Fibroblast of skin of right biceps (primary cell): ENCODE results near the gene MTMR1.
A peak's percentile ranks its signal among the peaks of the same experiment; 100 is the strongest.

Experiments used
- DNase-seq: peaks from one replicate; pipeline ENCODE4 v3.0.0-alpha.2; 2013

MTMR1 gene

GRCh38 chrX:150697641-150698040 is 4.4 kb downstream of the MTMR1 start:
- no peak for DNase-seq

- no peak for DNase-seq
These were observed 5.8 kb downstream of the MTMR1 start for GRCh38 chrX:150698981-150699380.

DNA sequence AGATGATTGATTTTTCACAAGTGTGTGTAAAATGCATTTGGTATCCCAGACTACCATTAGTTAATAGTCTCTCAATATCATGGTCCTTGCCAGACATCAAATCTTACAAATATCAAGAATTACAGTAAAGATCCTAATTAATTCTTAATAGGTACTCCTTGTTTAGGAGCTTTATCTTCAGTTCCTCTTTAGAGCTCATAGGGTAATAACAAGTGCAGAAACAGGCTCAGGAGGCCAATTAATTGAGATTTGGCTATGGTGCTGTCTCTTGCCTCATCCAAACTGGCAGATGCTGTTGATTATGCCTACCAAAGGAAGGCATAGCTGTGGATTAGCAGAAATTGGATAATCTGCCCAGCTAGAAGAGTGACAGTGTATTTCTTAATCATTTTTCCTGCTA is 6.9 kb downstream of the MTMR1 start:
- DNase-seq, result no peak

GRCh38 chrX:150701377-150701776 is 8.2 kb downstream of the MTMR1 start:
- DNase-seq, result no peak

DNA sequence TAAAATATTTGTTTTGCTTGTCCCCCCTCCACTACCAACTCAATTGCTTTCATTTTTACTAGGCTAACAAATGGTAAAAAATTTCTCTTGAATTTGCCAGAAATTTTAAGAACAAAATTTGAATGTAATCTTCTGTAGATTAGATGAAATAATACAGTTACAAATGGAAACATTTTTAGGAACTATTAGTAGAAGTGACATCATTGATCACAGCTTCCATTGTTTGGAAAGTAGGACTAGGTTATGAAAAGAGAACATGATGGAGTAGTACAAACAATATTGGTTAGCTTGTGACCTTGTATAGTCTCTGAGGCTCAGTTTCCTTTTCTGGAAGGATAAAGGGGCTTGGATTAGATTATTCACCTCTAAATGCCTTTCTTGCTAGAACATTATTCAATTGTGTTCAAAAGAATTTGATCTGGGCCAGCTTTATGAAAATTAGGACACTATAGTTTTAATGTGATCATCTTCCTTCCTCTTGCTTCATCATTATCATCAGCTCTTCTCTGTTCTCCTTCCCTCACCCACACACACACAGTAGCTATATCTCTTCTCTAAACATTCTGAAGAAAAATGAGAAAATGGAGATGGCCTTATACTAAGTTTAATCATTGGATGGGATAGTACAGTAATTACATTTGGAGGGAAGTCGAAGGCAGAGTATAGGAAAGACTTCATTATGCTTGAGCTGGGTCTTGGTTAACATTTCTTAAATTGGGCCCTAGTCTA is 9.9 kb downstream of the MTMR1 start:
- DNase-seq, result no peak

DNA sequence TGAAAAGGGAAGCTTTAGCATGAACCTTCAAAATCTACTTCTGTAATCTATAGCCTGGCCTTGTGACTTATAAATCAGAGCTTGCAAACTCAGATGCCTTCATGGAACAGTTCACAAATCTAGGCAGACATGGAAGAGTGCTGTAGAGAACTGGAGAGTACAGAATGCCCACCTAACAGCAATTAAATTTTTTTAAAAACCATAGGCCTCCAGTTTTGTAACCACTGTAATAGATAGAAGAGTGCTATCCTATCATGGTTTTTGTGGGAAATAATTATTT is 10.4 kb downstream of the MTMR1 start:
- DNase-seq, result no peak

DNA sequence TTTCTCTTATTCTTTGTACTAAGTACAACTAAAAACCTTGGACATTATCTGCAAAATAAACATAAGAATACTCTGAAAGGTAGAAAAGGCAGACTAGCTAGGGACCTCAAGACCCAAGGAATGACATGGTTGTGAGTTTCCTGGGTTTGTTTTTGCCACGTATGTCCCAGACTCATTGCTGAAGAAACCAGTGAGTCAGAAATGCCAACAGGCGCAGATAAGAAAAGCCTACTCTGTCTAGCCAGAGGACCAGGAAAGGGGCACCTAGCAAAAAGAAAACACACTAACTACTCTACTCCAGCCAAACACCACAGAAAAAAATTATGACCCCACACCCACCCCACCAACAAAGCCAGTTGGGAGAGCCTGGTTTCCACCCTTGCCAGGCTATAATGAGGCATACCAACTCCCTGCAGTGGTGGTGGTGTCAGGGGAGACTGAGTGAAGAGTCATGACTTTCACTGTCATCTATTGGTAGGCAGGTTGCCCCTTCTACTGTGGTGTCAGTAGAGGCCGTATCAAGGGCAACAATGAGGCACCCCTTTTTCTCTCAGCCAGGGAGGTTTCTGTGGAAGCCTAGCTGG is 10.9 kb downstream of the MTMR1 start:
- no peak for DNase-seq

- no peak for DNase-seq
These were observed 19.4 kb downstream of the MTMR1 start for GRCh38 chrX:150712619-150713018.

GRCh38 chrX:150715184-150715583 is 22.0 kb downstream of the MTMR1 start:
- DNase-seq, result no peak

DNA sequence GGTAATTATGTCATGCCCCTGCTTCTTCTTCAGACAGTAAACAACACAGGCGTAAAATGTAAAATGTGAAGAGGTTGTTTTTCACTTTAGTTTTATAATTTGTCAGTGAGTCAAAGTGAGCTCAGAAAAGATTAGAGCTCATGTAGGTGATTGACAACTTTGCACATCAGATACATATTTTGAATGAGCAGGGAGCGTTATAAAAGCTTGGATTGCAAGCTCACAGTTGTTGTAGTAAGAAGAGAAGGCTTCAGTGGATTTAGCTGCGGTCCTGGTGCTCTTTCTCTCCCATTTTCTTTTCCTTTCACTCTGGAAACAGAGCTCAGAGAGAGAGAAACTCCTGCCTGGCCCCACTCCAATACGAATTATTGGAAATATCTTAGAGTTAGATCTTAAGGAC is 26.4 kb downstream of the MTMR1 start:
- no peak for DNase-seq

GRCh38 chrX:150729956-150730355 is 36.8 kb downstream of the MTMR1 start:
- DNase-seq, result no peak

DNA sequence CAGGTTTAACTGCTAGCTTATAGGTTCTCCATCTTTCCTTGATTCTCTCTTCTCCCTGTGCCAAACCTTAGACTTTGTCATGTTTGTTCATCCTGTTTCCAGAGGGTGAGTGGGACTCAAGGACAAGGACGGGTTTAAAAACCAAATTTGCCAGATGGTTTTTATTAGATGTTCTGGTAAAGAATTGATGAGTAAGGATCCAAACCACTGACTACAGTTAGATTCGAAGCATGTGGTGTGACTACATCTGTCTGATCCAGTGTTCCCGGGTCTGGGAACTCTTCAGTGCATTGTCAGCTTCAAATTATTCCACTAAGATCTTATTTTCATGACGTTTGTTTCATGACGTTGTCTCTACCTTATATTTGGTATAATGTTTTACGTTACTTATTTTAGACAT is 37.5 kb downstream of the MTMR1 start:
- DNase-seq, result peak; percentile 77

GRCh38 chrX:150731795-150732194 is 38.6 kb downstream of the MTMR1 start:
- DNase-seq, result peak; percentile 86

DNA sequence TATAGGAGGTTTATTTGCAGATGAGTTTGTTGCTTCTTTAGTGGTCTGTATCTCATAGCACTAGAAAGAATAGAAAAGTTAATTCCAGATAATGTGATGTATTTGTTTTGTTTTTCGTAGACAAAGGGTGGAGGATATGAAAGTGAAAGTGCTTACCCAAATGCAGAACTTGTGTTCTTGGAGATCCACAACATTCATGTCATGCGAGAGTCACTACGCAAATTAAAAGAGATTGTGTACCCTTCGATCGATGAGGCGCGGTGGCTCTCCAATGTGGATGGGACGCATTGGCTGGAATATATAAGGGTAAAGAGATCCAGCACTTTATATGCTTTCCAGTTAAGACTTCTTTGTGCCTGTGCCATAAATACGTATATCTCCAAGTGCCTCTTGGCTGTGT is 43.3 kb downstream of the MTMR1 start:
- DNase-seq, result no peak

- no peak for DNase-seq
These were observed 58.9 kb downstream of the MTMR1 start for GRCh38 chrX:150752124-150752523.

GRCh38 chrX:150753357-150753756 is 60.2 kb downstream of the MTMR1 start:
- no peak for DNase-seq

DNA sequence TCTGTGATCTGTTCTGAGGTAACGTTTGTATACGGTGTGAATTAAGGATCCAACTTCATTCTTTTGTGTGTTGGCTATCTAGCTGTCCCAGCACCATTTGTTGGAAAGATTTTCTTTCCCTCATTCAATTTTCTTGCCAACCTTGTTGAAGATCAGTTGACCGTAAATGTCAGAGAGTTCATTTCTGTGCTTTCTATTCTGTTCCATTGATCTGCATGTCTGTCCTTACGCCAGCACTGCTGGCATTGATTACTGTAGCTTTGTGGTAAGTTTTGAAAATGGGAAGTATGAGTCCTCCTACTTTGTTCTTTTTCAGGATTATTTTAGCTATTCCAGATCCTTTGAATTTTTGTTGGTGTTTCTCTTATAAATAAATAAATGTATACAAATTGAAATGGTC is 60.8 kb downstream of the MTMR1 start:
- no peak for DNase-seq

DNA sequence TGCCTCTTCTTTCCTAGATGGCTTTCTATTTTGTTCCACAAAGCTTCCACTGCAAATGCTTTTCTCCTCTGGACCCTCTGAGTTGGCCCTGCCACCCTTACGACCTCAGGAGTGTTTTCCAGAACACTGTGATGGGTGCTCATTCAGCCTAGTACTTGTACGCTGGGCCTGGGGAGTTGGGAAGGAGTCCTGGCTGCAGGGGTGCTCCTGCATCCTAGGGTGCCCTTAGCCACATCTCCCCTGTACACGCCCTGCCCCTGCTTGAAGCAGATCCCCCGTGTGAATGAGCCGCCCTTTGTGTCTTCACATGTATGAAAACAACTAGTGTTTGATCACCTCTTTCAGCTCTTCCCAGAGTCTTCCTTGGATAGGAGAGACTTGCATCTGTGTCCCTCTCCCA is 64.2 kb downstream of the MTMR1 start:
- DNase-seq, result no peak

- DNase-seq, result no peak
These were observed 66.6 kb downstream of the MTMR1 start for GRCh38 chrX:150759568-150760416.

DNA sequence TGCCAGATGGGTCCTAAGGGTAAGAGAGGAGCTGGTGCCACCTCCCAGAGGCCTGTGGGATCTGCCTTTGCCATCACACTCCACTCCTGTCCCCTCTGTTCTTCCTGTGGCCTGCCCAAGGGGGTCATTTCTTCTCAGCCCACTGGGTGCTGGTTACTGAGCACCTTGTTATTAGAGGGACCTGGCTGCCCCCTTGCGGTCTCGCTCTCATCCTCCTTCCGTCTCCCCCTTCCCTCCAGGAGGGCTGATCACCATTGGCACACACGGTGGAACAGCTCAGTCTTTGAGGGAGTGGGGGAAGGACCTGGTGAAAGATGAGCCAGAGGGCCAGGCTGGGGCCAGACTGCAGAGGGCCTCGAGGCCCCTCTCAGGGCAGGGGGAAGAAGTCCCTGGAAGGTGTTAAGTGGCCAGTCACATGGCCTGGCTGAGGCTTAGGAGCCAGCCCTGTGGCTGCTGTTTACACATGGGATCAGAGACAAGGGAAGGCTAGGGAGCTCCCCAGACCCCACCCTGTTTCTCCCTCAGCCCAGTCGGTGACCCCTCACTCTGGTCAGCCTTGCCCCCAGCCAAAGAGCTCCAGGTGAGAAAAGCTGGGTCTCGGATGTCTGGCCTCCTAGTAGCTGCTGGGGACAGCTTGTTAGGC is 68.1 kb downstream of the MTMR1 start:
- DNase-seq, result no peak

GRCh38 chrX:150761819-150762216 is 68.6 kb downstream of the MTMR1 start:
- no peak for DNase-seq

DNA sequence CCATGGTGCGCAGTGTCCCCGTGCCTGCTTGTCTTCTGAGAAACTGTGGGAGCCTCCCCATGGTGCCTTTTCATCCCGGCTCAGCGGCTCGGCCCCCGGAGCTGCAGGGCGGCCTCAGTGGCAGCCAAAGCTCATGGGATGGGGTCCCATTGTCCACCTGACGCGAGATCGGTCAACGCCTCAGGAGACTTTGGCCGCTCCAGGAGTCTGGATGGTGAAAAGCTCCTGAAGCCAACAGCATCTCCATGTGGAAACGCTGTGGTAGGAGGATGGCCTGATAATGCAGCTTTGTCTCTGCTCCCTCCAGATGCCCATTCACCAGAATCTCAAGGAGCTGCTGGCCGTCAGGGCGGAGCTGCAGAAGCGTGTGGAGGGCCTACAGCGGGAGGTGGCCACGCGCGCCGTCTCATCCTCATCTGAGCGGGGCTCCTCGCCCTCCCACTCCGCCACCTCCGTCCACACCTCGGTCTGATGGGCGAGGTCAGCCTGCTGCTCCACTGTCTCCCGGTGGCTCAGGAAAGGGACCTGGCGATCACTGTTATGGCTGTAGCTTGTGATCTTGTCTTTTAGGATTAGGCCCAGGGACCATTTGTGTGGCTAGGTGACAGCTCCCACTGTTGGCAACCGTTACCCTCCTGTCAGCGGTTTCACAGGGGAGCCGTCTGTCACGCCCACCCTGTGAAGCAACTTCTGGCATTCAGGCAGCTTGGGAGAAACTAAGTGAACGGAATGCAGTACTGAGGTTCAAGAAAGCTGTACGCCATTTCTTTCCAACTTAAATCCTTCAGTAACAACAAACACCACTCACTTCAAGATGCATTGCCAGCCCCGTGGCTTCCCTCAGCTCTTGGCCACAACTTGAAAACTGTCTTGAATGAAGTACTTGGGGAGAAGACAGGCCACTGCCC is 69.3 kb downstream of the MTMR1 start:
- no peak for DNase-seq

- no peak for DNase-seq
These were observed 70.2 kb downstream of the MTMR1 start for GRCh38 chrX:150763303-150763797.
